CD4-positive, alpha-beta memory T cell (primary cell): ENCODE results near the gene RPS21. TPM values are rescaled to one million over a fixed set of nuclear protein-coding genes. Genes with fewer than 3 reads are reported as not detected.
A peak's percentile ranks its signal among the peaks of the same experiment; 100 is the strongest.

Experiments
- CTCF ChIA-PET: fragments of 350-600 bp; sonication (Branson Sonifier 250); formaldehyde crosslinking; loops from one replicate; lab custom pipeline; 2021; ENCODE audit warnings: inconsistent platforms; ENCODE audit not compliant: partially characterized antibody; lab: Charles Lee
- POLR2A ChIA-PET: fragments of 350-600 bp; sonication (Branson Sonifier 250); formaldehyde crosslinking; loops from one replicate; lab custom pipeline; 2021; ENCODE audit not compliant: partially characterized antibody; lab: Charles Lee
- DNase-seq, 5 donors: peaks; one replicate each; pipeline versions ENCODE4 v3.0.0 to v3.0.0-alpha.2; 2020 to 2022; ENCODE audit warnings: mixed read lengths in 1 of 5
- H3K27ac ChIP-seq: one replicate; pipeline ENCODE4 v1.7.0; 2013; ENCODE audit warnings: low read depth, low read length
- H3K27me3 ChIP-seq: 2 replicates; pipeline ENCODE4 v1.7.0; 2013; ENCODE audit warnings: mild to moderate bottlenecking, low read length, moderate library complexity; ENCODE audit not compliant: insufficient read depth
- H3K36me3 ChIP-seq: 2 replicates; pipeline ENCODE4 v1.7.0; 2013; ENCODE audit warnings: mild to moderate bottlenecking, low read length, moderate library complexity; ENCODE audit not compliant: insufficient read depth
- H3K4me1 ChIP-seq: 2 replicates; pipeline ENCODE4 v1.7.0; 2013; ENCODE audit warnings: mild to moderate bottlenecking, low read length, moderate library complexity; ENCODE audit not compliant: insufficient read depth
- H3K4me3 ChIP-seq, 2 donors: one replicate each; pipeline ENCODE4 v1.7.0; 2013; ENCODE audit warnings: low read length in 2 of 2, mild to moderate bottlenecking in 1 of 2
- H3K9me3 ChIP-seq, 2 donors: one replicate each; pipeline ENCODE4 v1.7.0; 2013; ENCODE audit warnings: low read length in 2 of 2, control low read depth in 1 of 2; ENCODE audit not compliant: control insufficient read depth in 1 of 2
- H3K27ac Mint-ChIP-seq, 7 donors: one replicate each; pipeline ENCODE4 v1.8.0; 2020 to 2021; ENCODE audit warnings: mixed read lengths in 7 of 7, mild to moderate bottlenecking in 6 of 7, inconsistent platforms in 3 of 7, moderate library complexity in 3 of 7
- H3K27me3 Mint-ChIP-seq, 2 donors: one replicate each; pipeline ENCODE4 v1.8.0; 2020 to 2021; ENCODE audit warnings: mixed read lengths in 2 of 2
- H3K36me3 Mint-ChIP-seq, 2 donors: one replicate each; pipeline ENCODE4 v1.8.0; 2020 to 2021; ENCODE audit warnings: mixed read lengths in 2 of 2, inconsistent platforms in 1 of 2, mild to moderate bottlenecking in 1 of 2
- H3K4me1 Mint-ChIP-seq, 4 donors: one replicate each; pipeline ENCODE4 v1.8.0; 2020 to 2021; ENCODE audit warnings: mixed read lengths in 4 of 4, mild to moderate bottlenecking in 1 of 4
- H3K4me3 Mint-ChIP-seq, 8 donors: one replicate each; pipeline ENCODE4 v1.8.0; 2020 to 2021; ENCODE audit warnings: mixed read lengths in 8 of 8, mild to moderate bottlenecking in 7 of 8, moderate library complexity in 6 of 8, inconsistent platforms in 3 of 8
- H3K9me3 Mint-ChIP-seq, 8 donors: one replicate each; pipeline ENCODE4 v1.8.0; 2020 to 2021; ENCODE audit warnings: mixed read lengths in 8 of 8, mild to moderate bottlenecking in 5 of 8, inconsistent platforms in 3 of 8, moderate library complexity in 1 of 8
- intact Hi-C: fragments of 100-400 bp; cut with micrococcal nuclease; formaldehyde crosslinking; loops from one replicate; pipeline ENCODE4 v1.15.1; 2023
- polyA plus RNA-seq, 2 donors: library from polyadenylated mRNA; unstranded; fragments of 300-500 nt; fragmentation: Illumina TruSeq; gene quantifications; one replicate each; pipeline ENCODE4 v1.2.3, GENCODE V29; 2021
- total RNA-seq, 2 experiments: library from RNA; stranded (reverse); gene quantifications; one replicate each; pipeline ENCODE4 v1.2.3, GENCODE V29; 2021

Gene RPS21
- total and polyA plus RNA-seq, 4 experiments from 2014 or later = 1,968 to 3,368 (median 2,948) TPM

GRCh38 chr20:62350629-62351422 lies 36.1 kb upstream of the RPS21 start:
- H3K4me3 Mint-ChIP-seq = no peak overlapping the region
- H3K9me3 Mint-ChIP-seq = peaks cover 0 to 10% (median 6%) of the 10 kb centered on the region in 8 donors
- ChIA-PET CTCF (no interaction called here), POLR2A (no interaction called here)
- H3K27me3 Mint-ChIP-seq = no peaks in the 10 kb centered on the region
- H3K27me3 ChIP-seq = no peaks in the 10 kb centered on the region
- DNase-seq = peak in 1 of 5 donors; percentile 16
- no peak overlapping the region for H3K27ac ChIP-seq
- H3K36me3 ChIP-seq = no peaks in the 10 kb centered on the region
- intact Hi-C loops = no loop called here
- no peak overlapping the region for H3K4me3 ChIP-seq
- H3K9me3 ChIP-seq = no peaks in the 10 kb centered on the region
- no peaks in the 10 kb centered on the region for H3K36me3 Mint-ChIP-seq
- no peak overlapping the region for H3K27ac Mint-ChIP-seq
- H3K4me1 Mint-ChIP-seq = peaks cover 0 to 3% (median under 1%) of the 10 kb centered on the region in 4 donors
- no peaks in the 10 kb centered on the region for H3K4me1 ChIP-seq

DNA sequence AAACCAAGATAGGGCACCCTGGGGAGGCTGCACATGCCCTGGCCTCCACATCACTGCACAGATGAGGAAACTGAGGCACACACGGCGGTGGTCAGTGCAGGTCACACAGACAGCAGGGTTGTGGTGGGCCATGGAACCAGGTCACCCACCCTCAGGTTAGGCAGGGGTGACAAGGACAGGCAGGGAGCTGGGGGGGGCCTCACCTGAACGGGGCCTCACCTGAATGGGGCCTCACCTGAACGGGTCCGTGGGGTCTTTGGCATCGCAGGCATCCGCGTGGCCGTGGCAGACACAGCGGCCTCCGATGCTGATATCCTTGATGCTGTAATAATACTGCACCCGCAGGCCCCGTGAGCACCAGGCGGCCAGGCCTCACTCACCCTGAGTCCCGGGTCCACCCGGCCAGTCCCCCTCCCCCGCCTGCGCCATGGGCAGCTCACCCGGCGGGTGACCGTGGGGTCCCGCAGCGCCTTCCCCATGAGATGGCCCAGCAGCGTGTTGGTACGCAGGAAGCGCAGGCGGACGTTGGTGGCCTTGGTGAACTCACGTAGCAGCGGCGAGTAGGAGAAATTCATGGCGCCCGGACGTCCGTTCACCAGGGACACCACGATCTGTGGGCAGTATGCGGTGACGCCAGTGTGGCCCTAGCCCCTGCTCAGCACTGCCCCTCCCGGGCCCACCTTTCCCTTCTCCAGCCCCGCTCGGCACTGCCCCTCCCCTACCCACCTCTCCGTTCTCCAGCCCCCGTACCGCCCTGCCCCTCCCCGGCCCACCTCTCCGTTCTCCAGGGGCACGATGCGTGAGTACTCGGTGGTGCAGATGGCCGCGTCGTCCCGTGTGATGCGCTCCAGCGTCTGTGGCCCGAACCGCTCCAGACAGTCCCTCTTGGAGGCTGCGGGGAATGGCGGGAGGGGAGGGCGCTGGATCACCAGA lies 35.2 kb upstream of the RPS21 start:
- ChIA-PET POLR2A (no interaction called here), CTCF (no interaction called here)
- no peak overlapping the region for H3K4me3 ChIP-seq
- no peaks in the 10 kb centered on the region for H3K9me3 ChIP-seq
- no peaks in the 10 kb centered on the region for H3K27me3 ChIP-seq
- Mint-ChIP-seq H3K27me3 (no peaks in the 10 kb centered on the region), H3K36me3 (no peaks in the 10 kb centered on the region), H3K9me3 (peaks cover 0 to 10% (median 6%) of the 10 kb centered on the region in 8 donors), H3K4me1 (peaks cover 0 to 3% (median under 1%) of the 10 kb centered on the region in 4 donors), H3K4me3 (no peak overlapping the region), H3K27ac (no peak overlapping the region)
- peak in 1 of 5 donors; percentile 30 for DNase-seq
- no peaks in the 10 kb centered on the region for H3K4me1 ChIP-seq
- no peak overlapping the region for H3K27ac ChIP-seq
- intact Hi-C loops = no loop called here
- H3K36me3 ChIP-seq = no peaks in the 10 kb centered on the region

- Histone ChIP-seq H3K4me3 (no peak overlapping the region), H3K4me1 (no peaks in the 10 kb centered on the region), H3K27me3 (no peaks in the 10 kb centered on the region), H3K36me3 (no peaks in the 10 kb centered on the region), H3K27ac (no peak overlapping the region), H3K9me3 (no peaks in the 10 kb centered on the region)
- Mint-ChIP-seq H3K4me3 (no peak overlapping the region), H3K36me3 (no peaks in the 10 kb centered on the region), H3K27ac (no peak overlapping the region), H3K9me3 (peaks cover 0 to 10% (median 6%) of the 10 kb centered on the region in 8 donors), H3K27me3 (no peaks in the 10 kb centered on the region), H3K4me1 (peaks cover 0 to 3% (median under 1%) of the 10 kb centered on the region in 4 donors)
- ChIA-PET POLR2A (no interaction called here), CTCF (no interaction called here)
- intact Hi-C loops = no loop called here
- peak in 1 of 5 donors; percentile 16 for DNase-seq
Measured at GRCh38 chr20:62352402-62353288, 34.3 kb upstream of the RPS21 start.

GRCh38 chr20:62353289-62354030 lies 33.4 kb upstream of the RPS21 start:
- Mint-ChIP-seq H3K4me3 (no peak overlapping the region), H3K4me1 (peaks cover 0 to 3% (median under 1%) of the 10 kb centered on the region in 4 donors), H3K27ac (no peak overlapping the region), H3K27me3 (no peaks in the 10 kb centered on the region), H3K36me3 (no peaks in the 10 kb centered on the region), H3K9me3 (peaks cover 0 to 6% (median 3%) of the 10 kb centered on the region in 8 donors)
- Histone ChIP-seq H3K27ac (no peak overlapping the region), H3K4me1 (no peaks in the 10 kb centered on the region), H3K9me3 (no peaks in the 10 kb centered on the region), H3K27me3 (no peaks in the 10 kb centered on the region), H3K36me3 (no peaks in the 10 kb centered on the region), H3K4me3 (no peak overlapping the region)
- ChIA-PET POLR2A (no interaction called here), CTCF (no interaction called here)
- peak in 1 of 5 donors; percentile 27 for DNase-seq
- intact Hi-C loops = no loop called here

- DNase-seq = peak in 1 of 5 donors; percentile 25
- ChIA-PET CTCF (no interaction called here), POLR2A (no interaction called here)
- Histone ChIP-seq H3K4me1 (no peaks in the 10 kb centered on the region), H3K36me3 (no peaks in the 10 kb centered on the region), H3K27ac (no peak overlapping the region), H3K4me3 (no peak overlapping the region), H3K9me3 (no peaks in the 10 kb centered on the region), H3K27me3 (no peaks in the 10 kb centered on the region)
- no peaks in the 10 kb centered on the region for H3K9me3 Mint-ChIP-seq
- peaks cover 0 to 2% of the 10 kb centered on the region in 2 donors for H3K27me3 Mint-ChIP-seq
- H3K27ac Mint-ChIP-seq = peak overlapping the region in 1 of 7 donors; percentile 68
- H3K4me3 Mint-ChIP-seq = no peak overlapping the region
- H3K4me1 Mint-ChIP-seq = peaks cover 0 to 2% (median under 1%) of the 10 kb centered on the region in 4 donors
- intact Hi-C loops = no loop called here
- H3K36me3 Mint-ChIP-seq = no peaks in the 10 kb centered on the region
Measured at GRCh38 chr20:62354031-62354808, 32.7 kb upstream of the RPS21 start.

- ChIA-PET POLR2A (no interaction called here), CTCF (no interaction called here)
- Mint-ChIP-seq H3K27me3 (peaks cover 0 to 2% of the 10 kb centered on the region in 2 donors), H3K9me3 (no peaks in the 10 kb centered on the region), H3K4me3 (no peak overlapping the region), H3K4me1 (no peaks in the 10 kb centered on the region), H3K36me3 (no peaks in the 10 kb centered on the region), H3K27ac (no peak overlapping the region)
- no peaks in the 10 kb centered on the region for H3K27me3 ChIP-seq
- H3K4me1 ChIP-seq = no peaks in the 10 kb centered on the region
- peak in 1 of 5 donors; percentile 2 for DNase-seq
- no peaks in the 10 kb centered on the region for H3K9me3 ChIP-seq
- no peak overlapping the region for H3K27ac ChIP-seq
- intact Hi-C loops = no loop called here
- no peak overlapping the region for H3K4me3 ChIP-seq
- no peaks in the 10 kb centered on the region for H3K36me3 ChIP-seq
Measured at GRCh38 chr20:62354811-62355341, 32.0 kb upstream of the RPS21 start.
